Measurements from ENCODE around the gene TRPV3. TPM values are rescaled to one million over a fixed set of nuclear protein-coding genes. Genes with fewer than 3 reads are reported as not detected.

Gene TRPV3
- total and polyA plus RNA-seq, 2 of the 8 experiments (the other 6 are each of a cell fraction or from before 2014, with no cell fraction given), result 0.56 to 1.0 TPM

DNA sequence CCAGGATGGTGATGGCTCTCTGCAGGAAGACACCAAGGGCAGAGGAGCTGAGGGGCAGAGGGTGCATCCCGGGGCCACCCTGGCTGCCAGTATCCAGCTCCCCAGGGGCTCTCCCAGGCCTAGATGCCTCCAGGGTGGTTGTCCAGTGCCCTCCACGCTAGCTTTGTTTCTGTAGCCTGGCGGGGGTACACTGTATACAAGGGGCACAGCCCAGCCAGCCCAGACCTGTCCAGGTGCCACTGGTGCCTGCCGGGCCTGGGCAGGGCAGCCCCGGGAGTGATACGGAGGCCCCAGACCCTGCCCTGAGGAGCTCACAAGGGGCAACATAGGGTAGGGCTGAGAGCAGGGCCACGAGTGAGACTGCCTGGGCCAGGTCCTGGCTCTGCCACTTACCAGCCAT is 14.6 kb upstream of the TRPV3 start (continued):
- no peak for TF ChIP-seq BRCA1 (IDR thresholded peaks at IDR 0.05; ENCODE audit: low read depth, low read length)
- no peak for TF ChIP-seq FOSL1 (IDR thresholded peaks at IDR 0.05; ENCODE audit: insufficient read depth, low read depth, low read length)
- no peak for TF ChIP-seq HDAC6 (IDR thresholded peaks at IDR 0.05; ENCODE audit: low read depth, low read length)
- TF ChIP-seq KDM1A (IDR thresholded peaks at IDR 0.05; ENCODE audit: borderline replicate concordance, low read length), result no peak
- no peak for TF ChIP-seq CBX5 (IDR thresholded peaks at IDR 0.05; ENCODE audit: low read depth, low read length)
- no peak for TF ChIP-seq GABPA (IDR thresholded peaks at IDR 0.05; ENCODE audit: borderline replicate concordance, insufficient read depth, low read length)
- no peak for TF ChIP-seq HDAC2 (IDR thresholded peaks at IDR 0.05; ENCODE audit: borderline replicate concordance in 1 of 2, low read depth in 2 of 2, low read length in 2 of 2)

All from H1 (cell line).